Transverse colon (tissue), 4 donors: ENCODE measurements around the gene EIF2S2.

Source experiments
- CTCF ChIP-seq, 5 experiments: fragments of 200-600 bp in 3 of 5; fragments of 450-650 bp in 2 of 5; sonication (generic) in 3 of 5; IDR thresholded peaks; 1 replicate in 2 of 5; 2 replicates in 3 of 5; pipeline ENCODE4 v1.5.1; 2016 to 2017; ENCODE audit warnings: antibody characterized with exemption in 5 of 5, inconsistent platforms in 3 of 5, mild to moderate bottlenecking in 2 of 5, moderate library complexity in 1 of 5
- EP300 ChIP-seq: sonication (generic); formaldehyde crosslinking; IDR thresholded peaks from one replicate; pipeline ENCODE4 v1.6.1; 2017; ENCODE audit warnings: antibody characterized with exemption, low read depth
- POLR2A ChIP-seq: fragments of 450-650 bp; IDR thresholded peaks from one replicate; pipeline ENCODE4 v1.6.1; 2016; ENCODE audit warnings: antibody characterized with exemption, mild to moderate bottlenecking, moderate library complexity
- POLR2AphosphoS5 ChIP-seq, 3 donors: sonication (generic); formaldehyde crosslinking; IDR thresholded peaks; one replicate each; pipeline ENCODE4 v1.6.1; 2016; ENCODE audit warnings: antibody characterized with exemption in 3 of 3

DNA sequence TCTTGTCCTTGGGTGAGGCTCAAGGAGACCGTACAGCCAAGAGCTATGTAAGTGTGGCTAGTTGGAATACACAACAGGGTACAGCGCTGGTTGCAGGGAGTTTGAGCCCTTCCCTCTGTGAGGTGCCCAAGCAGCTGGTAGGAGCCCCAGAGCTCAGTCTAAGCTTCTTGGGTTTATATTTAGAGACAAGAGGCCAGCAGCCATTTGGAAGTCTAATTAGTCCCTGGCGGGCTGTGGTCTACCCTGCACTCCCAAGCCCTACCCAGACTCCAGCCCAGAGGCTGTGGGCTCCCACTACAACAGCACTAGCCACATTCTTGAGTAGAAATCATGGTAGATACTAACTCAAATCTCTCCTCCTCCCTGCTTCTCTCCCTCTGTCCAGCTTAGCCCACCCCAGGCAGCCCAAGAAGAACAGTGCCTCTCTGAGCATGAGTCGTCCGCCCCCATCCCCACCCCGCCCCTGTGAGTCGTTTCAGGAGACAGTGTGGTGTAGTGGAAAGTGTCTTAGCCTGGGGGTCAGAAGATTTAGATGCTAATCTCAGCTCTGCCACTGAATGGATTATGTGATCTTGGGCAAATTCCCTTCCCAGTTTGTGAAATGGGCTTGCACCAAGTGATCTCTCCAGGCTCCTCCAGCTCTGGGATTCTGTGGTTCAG is 37.8 kb downstream of the EIF2S2 start:
- no peak for TF ChIP-seq CTCF (IDR thresholded peaks at IDR 0.05)
- no peak for TF ChIP-seq POLR2A
- TF ChIP-seq POLR2AphosphoS5 (IDR thresholded peaks at IDR 0.05): no peak
- no peak for TF ChIP-seq EP300
